Umbilical cord (tissue), 2 donors: ENCODE measurements around the gene CEP85L. TPM values are rescaled to one million over a fixed set of nuclear protein-coding genes. Genes with fewer than 3 reads are reported as not detected.
A peak's percentile ranks its signal among the peaks of the same experiment; 100 is the strongest.

Experiments
- DNase-seq: peaks from one replicate; pipeline ENCODE4 v3.0.0-alpha.2; 2015; ENCODE audit warnings: low spot score
- total RNA-seq: library from RNA; depleted of rRNA; stranded (reverse); fragments of >200 nt; gene quantifications from one replicate; pipeline ENCODE4 v1.2.3, GENCODE V29; 2014; ENCODE audit warnings: low replicate concordance; ENCODE audit not compliant: insufficient read depth

Gene CEP85L
- total RNA-seq, 1 donor from 2014 or later = 26.7 TPM

GRCh38 chr6:118544105-118544504 lies 107.3 kb downstream of the CEP85L start:
- no peak for DNase-seq

GRCh38 chr6:118542184-118542952 lies 109.0 kb downstream of the CEP85L start:
- DNase-seq = no peak

- DNase-seq = peak; percentile 45
Observed at GRCh38 chr6:118537574-118537973, 113.8 kb downstream of the CEP85L start.

DNA sequence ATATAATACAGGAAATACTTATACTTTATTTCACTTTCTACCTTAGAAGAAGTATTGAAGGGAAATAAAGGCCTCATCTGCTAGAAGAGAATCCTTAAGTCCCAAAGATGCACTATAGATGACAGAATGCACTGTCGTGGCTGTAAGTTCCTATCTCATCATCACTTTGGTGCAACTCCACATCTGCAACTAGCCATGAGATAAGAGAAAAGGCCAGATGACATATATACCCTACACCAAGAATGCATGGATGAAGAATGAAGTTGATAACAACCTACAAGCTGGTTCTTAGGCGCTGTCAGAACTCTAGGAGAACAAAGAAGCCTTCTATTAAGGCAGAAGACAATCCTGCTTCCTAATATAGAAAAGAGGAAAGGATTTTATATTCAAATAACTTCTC lies 114.9 kb downstream of the CEP85L start:
- no peak for DNase-seq

GRCh38 chr6:118535176-118535844 lies 116.1 kb downstream of the CEP85L start:
- no peak for DNase-seq

GRCh38 chr6:118530942-118531341 lies 120.4 kb downstream of the CEP85L start:
- no peak for DNase-seq

DNA sequence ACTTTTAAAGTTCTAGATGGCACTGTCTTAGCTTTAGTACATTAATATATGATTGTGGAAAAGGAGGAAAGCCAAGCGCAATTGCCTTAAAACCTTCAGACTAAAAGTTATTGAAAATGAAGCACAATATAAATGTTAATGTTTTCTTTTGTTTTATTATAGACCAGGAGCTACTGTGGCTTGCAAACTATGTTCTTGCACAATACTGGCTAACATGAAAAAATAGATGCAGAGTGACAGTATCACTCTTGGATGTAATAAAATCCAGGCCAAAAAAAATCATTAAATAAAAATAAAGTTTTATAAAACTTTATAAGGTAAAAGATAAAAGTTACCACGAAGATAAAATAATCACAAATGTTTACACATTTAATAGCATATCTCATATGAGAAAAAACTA lies 121.6 kb downstream of the CEP85L start:
- DNase-seq = no peak

DNA sequence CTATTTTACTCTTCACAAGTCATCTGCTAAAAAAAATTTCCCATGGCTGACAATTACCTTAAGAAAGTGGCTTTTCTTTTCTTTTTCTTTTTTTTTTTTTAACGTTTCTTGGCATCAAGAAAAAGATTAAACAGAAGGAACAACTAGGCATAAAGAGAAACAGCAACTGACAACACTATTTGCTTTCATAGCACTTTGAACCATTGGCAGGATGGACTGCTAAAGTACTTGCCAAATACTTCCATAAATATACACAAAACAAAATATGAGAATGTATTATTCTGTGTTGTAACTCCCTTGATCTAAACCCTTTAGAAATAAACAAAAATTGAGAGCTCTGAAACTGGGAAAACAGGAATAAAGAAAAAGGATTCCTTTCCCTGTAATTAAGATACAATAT lies 123.3 kb downstream of the CEP85L start:
- no peak for DNase-seq

- DNase-seq = no peak
Observed at GRCh38 chr6:118525913-118526780, 125.2 kb downstream of the CEP85L start.

DNA sequence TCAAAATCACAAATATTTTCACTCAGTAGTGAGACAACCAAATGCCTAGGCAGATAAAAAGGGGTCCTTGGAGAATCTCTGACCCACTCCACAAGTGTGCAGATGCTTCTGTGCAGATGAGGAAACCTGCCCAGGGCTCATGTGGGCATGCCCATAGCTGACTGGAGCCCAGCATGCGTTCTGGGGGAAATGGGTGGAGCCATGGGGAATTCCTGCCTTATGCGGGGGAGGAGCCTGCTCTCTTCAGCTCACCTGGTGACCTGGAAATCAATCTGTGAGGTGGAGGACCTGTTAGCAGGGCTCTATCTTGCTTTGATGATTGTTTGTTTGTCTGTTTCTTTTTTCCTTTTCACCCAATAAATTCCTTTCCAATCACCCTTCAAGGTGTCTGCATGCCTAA lies 126.7 kb downstream of the CEP85L start:
- no peak for DNase-seq

- no peak for DNase-seq
Observed at GRCh38 chr6:118523216-118523615, 128.2 kb downstream of the CEP85L start.

GRCh38 chr6:118522422-118522821 lies 129.0 kb downstream of the CEP85L start:
- no peak for DNase-seq

DNA sequence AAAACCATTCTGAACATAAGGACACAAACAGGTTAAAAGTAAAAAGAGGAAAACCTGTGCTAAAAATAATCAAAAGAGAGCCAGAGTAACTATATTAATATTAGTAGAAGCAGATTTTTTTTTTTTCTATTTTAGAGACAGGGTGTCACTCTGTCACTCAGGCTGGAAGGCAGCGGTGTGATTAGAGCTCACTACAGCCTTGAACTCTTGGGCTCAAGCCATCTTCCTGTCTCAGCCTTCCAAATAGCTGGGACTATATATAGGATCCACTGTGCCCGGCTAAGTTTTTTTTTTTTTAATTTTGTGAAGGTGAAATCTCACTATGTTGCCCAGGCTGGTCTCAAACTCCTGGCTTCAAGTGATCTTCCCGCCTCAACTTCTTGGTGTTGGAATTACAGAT lies 136.7 kb downstream of the CEP85L start:
- DNase-seq = no peak

DNA sequence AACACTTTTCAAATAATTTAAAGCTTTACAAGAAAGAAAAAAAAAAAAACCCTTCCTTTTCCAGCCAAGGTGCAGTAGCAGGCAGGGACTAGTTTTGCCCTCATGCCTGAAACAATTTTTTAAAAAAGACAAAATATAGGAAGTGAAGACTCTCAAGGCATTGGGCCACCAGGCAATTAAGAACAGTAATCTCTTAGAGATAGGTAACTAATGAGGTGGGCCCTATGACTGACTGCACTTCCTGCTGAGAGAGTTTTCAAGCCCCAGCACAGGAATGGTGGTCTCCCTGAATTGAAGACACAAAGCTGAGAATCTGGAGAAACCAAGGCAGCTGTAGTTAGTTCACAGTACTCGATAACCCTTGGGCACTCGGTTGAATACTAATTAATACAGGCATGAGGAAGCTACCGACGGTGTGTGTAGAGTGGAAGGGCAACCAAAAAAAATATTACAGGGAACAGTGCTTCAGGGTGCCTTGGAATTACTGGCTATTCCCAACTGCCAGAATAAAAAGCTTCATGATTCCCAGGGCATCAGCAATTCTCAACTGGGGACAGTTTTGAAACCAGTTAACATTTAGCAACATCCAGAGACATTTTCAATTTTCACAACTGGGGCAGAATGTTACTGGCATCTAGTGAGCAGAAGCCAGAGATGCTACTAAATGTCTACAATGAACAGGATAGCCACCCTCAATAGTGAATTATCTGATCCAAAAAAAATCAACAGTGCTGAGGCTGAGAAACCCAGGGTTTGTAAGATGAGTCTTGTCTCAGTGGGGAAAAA lies 139.3 kb downstream of the CEP85L start:
- no peak for DNase-seq

DNA sequence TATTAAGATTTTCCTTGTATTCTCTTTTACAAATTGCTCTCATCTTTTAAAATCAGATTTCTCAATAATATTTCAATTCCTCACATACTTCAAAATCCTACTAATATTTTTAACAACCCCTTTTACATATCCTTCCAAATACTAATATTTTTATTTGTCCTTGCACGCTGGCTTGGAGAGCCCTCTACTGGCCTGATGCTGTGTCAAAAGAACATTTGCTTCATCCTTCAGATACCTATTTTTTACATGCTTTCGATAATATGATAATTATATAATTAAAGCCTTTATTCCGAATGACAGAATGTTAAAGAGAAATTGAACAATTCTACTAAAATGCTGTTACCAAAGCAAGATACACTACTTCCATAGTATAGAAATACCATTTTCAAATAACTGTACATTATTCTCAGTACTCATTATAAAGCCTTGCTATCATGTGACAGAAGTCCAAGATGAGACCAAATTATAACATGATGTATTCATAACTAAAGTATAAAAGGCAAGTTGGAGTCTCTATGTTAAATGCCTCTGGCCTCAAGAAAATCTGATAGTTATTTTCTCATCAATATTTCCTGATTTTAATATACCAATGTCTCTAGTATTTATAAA lies 142.3 kb downstream of the CEP85L start:
- DNase-seq = peak; percentile 9

- DNase-seq = no peak
Observed at GRCh38 chr6:118507636-118508035, 143.8 kb downstream of the CEP85L start.

DNA sequence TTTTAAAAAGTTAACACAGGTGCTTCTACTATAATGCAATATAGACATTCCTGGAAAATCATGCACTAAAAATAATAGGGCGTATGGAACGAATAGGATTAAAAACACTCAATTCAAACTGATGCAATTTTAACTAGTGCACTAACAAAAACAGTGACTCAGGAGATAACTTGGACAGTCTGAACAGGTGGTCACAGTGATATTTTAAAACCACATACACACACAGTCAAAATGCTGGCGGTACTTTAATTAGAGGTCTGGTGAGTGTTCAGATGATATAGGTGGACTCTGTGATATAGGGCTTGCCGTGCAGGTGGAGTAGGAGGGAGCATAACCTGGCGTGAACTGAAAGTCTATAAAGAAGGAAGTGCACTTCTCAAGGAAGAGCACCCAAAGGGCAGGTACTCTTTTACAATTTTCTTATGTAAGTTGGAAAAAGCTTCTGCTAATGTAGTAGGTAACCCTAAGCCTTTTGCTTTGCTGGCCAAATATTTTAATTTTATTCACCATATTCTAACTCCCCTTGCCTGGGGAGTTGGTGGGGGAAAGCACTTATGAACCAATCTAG lies 145.2 kb downstream of the CEP85L start:
- DNase-seq = no peak

DNA sequence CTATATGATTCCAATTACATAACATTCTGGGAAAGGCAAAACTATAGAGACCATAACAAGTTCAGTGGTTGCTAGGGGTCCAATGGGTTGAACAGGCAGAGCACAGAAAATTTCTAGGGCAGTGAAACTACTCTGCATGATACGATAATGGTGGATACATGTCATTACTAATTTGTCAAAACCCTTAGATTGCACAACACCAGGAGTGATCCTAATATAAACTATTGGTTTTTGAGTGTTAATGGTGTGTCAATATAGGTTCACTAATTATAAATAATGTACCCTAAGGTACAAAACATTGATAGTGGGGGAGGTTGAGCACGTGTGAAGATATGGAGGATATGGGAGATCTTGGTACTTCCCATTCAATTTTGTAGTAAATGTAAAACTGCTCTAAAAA lies 145.7 kb downstream of the CEP85L start:
- no peak for DNase-seq

DNA sequence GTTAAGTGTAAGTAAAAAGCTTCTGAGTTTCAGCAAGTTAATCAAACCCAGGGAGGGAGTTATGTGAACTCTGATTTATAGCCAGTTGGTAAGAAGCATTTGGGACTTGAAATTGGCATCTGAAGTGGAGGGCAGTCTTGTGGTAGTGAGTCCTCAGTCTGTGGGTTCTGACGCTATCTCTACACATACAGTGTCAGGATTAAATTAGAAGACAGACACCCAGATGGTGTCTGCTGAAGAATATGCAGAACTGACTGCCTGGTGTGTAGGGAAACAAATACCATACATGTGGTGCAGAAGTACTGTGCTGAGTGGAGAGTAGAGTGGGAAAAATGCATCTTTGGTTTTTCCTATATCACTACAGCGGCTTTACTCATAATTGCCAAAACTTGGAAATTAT lies 146.8 kb downstream of the CEP85L start:
- no peak for DNase-seq

- no peak for DNase-seq
Observed at GRCh38 chr6:118502169-118502568, 149.2 kb downstream of the CEP85L start.

DNA sequence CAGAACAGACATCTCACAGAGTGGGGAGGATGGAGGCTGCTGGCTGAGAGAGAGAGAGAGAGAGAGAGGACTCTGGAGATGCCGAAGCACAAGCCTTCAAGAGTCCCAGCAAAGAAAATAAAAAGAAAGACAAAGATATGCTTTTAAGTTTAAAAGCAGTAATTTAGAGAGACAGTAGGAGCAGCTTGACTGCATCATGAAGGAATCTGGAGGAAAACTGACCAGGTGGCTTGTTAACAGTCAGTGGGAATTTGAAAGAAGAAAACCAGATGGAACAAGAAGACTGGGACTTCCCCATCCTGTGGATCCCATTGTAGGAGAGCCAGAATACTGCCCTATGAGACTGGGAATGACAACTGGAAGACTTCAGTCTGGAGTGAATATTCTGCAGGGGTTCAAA lies 149.6 kb downstream of the CEP85L start:
- DNase-seq = no peak
